Rectal smooth muscle tissue (tissue), 1 donor: Measurements from ENCODE around the gene BMP4.

Source experiments
- H3K27ac ChIP-seq: one replicate; pipeline ENCODE4 v1.7.0; 2013; ENCODE audit warnings: low read depth, low read length, inconsistent platforms
- H3K27me3 ChIP-seq: one replicate; pipeline ENCODE4 v1.7.0; 2013; ENCODE audit warnings: low read length; ENCODE audit not compliant: control insufficient read depth, insufficient read depth
- H3K36me3 ChIP-seq: one replicate; pipeline ENCODE4 v1.7.0; 2013; ENCODE audit warnings: low read length; ENCODE audit not compliant: control insufficient read depth, insufficient read depth
- H3K4me1 ChIP-seq: one replicate; pipeline ENCODE4 v1.7.0; 2013; ENCODE audit warnings: low read length; ENCODE audit not compliant: control insufficient read depth, insufficient read depth
- H3K4me3 ChIP-seq: one replicate; pipeline ENCODE4 v1.7.0; 2013; ENCODE audit warnings: low read length
- H3K9ac ChIP-seq: one replicate; pipeline ENCODE4 v1.7.0; 2013; ENCODE audit warnings: low read length

BMP4 gene

DNA sequence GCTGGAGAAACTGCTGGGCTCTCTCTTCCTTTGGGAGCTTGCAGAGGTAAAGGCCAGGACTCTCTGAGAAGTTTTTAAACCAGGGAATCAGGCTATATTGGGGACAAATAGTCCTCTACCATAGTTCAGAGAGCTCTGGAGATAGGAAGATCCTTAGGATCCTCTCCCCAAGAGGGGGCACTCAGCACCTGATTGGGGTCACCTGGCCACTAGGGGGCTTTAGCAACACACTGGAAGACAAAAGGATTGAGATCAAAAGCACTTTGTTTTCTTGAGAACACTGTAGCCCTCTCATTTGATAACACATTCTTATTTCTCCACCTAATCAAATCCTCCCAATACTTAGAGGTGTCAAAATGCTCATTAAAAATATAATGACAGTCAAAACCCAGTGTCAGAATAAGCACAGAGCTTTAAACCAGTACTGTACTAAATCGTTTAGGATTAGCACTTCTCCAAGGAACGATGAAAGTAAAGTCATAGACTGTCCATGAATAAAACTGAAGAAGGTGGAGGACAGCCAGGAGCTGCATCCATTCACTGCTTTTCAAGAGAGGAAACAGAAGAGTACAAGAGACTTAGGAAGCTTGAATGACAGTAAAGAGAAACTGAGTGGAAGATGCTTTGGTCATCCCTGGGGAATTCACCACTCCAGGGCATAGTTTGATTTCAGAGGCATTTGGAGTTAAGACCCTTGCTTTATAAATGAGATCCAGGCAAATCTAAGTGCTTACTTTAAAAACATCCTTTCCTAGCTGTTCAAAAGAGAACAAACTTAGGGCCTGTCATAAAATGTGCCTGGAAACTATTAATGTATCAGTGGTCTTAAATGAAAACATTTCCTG, 26.5 kb downstream of the BMP4 start:
- no peak overlapping the region for H3K4me3 ChIP-seq
- no peak overlapping the region for H3K27ac ChIP-seq
- no peaks in the 10 kb centered on the region for H3K4me1 ChIP-seq
- no peak overlapping the region for H3K9ac ChIP-seq
- no peaks in the 10 kb centered on the region for H3K27me3 ChIP-seq
- no peaks in the 10 kb centered on the region for H3K36me3 ChIP-seq

DNA sequence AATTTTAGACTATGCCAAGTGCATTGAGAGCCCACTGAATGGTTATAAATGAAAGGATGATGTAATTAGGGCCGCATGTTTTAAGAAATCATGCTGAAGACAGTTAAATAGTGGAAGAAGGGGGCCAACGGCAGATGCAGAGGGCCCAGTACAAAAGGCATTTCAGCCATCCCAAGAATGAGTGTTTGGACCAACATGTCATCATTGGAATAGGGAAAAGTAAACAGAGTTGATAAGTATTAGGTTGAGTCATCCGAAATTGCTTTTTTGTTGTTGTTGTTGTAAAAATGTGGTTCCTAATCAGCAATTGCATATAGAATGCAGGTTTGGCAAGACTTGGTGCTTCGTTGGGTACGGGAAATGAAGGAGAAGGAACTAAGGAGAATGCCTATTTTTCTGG, 29.5 kb downstream of the BMP4 start:
- Histone ChIP-seq H3K27me3 (no peaks in the 10 kb centered on the region), H3K27ac (no peak overlapping the region), H3K4me1 (no peaks in the 10 kb centered on the region), H3K36me3 (no peaks in the 10 kb centered on the region), H3K4me3 (no peak overlapping the region), H3K9ac (no peak overlapping the region)

DNA sequence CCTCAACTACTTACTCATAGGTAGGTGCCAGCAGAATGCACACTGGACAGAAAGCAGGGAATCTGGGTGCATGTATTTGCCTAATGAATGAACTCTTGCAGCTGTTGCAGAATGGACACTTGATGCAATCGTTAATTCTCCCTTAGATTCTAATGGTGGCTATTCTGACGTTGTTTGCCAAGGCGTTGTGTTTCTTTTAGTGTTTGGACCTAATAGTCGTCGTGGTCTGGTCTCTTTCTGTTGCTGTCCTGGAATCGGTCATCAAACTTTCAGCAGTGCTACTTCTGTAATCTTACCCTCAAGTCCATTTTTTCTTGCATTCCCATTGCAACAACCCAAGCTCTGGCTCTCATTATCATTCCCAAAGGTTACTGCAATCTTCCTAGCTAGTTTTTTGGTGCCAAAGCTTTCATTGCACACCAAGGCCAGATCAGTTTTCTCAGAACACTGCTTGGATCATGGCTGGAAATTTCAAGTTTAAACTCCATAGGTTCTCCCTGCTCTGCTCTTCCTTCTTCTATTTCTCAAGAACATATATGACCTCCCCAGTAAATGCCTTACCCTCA, 31.3 kb downstream of the BMP4 start:
- H3K36me3 ChIP-seq, result no peaks in the 10 kb centered on the region
- H3K9ac ChIP-seq, result no peak overlapping the region
- H3K4me1 ChIP-seq, result no peaks in the 10 kb centered on the region
- H3K27ac ChIP-seq, result no peak overlapping the region
- no peaks in the 10 kb centered on the region for H3K27me3 ChIP-seq
- H3K4me3 ChIP-seq, result no peak overlapping the region

DNA sequence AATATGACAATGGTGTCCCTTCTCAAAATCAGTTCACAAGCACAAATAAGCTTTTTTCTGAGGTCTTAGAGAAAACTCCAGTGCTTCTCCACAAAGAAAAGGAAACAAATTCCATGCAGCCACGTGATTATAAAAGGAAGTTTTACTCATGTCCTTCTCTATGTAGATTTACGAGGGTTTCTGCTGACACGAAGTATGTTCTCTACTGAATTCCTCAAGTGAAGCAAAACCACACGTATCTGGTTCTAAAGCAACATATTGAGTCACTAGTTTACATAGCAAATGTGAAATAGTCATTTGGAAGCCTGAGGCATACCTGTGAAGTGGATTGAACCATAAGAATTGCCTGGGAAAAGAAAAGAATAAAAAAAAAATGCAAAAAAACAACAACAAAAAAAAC, 31.9 kb downstream of the BMP4 start:
- H3K36me3 ChIP-seq, result no peaks in the 10 kb centered on the region
- no peak overlapping the region for H3K4me3 ChIP-seq
- H3K27me3 ChIP-seq, result no peaks in the 10 kb centered on the region
- no peaks in the 10 kb centered on the region for H3K4me1 ChIP-seq
- no peak overlapping the region for H3K27ac ChIP-seq
- H3K9ac ChIP-seq, result no peak overlapping the region

DNA sequence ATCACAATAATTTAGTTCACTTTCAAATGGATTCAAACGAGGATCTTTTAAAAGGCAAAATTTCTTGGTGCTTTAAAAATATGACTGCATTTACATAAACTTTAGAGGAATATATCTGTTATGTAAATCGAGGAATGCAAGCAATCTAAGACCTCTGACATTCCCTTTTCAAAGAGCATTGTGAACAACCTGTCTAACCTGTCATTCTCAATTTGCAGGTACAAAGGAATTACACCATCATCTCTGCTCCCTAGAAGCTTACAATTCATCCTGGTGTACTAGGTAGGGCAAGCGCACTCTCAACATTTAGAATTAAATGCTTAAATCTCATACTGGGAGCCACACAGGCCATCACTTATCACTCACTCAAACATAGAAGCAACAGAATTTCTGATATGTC, 35.6 kb downstream of the BMP4 start:
- no peaks in the 10 kb centered on the region for H3K36me3 ChIP-seq
- H3K4me3 ChIP-seq, result no peak overlapping the region
- H3K4me1 ChIP-seq, result no peaks in the 10 kb centered on the region
- H3K9ac ChIP-seq, result no peak overlapping the region
- no peak overlapping the region for H3K27ac ChIP-seq
- no peaks in the 10 kb centered on the region for H3K27me3 ChIP-seq

DNA sequence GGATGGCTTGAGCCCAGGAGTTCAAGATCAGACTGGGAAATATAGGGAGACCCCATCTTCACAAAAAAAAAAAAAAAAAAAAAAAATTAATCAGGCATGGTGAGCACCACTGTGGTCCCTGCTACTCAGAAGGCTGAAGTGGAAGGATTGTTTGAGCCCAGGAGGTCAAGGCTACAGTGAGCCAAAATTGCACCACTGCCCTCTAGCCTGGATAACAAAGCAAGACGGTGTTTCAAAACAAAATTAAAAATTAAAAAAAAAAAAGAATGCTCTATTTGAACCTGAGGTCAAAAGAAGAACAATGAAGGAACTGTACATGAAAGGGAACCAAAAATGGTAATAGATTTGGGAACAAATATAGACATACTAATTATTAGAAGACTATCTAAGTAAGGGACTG, 40.4 kb downstream of the BMP4 start:
- H3K27me3 ChIP-seq, result no peaks in the 10 kb centered on the region
- no peak overlapping the region for H3K4me3 ChIP-seq
- H3K9ac ChIP-seq, result no peak overlapping the region
- H3K4me1 ChIP-seq, result no peaks in the 10 kb centered on the region
- H3K36me3 ChIP-seq, result no peaks in the 10 kb centered on the region
- no peak overlapping the region for H3K27ac ChIP-seq

DNA sequence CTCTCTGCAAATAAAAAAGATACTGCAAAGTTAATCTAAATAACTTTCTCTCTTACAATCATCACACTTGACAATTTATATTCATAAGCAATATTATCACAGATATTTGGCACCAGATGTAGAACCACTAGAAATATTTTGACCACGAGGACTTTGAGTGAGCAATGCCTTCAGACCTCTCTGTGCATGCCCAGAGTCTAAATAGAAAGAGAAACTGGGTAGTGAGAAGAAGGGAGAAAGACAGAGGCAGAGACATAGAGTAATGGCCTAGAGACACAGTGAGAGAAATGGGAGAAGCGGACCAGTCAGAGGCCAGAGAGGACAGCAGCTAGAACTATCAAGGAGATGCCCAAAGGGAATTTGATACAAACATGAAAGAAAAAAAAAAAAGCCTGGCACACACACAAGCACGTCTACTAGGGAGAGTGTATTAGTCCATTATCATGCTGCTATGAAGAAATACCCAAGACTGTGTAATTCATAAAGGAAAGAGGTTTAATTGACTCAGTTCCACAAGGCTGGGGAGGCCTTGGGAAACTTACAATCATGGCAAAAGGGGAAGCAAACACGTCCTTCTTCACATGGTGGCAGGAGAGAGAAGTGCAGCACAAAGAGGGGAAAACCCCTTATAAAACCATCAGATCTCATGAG, 41.1 kb downstream of the BMP4 start:
- H3K4me1 ChIP-seq, result no peaks in the 10 kb centered on the region
- no peak overlapping the region for H3K27ac ChIP-seq
- no peak overlapping the region for H3K4me3 ChIP-seq
- no peaks in the 10 kb centered on the region for H3K27me3 ChIP-seq
- no peak overlapping the region for H3K9ac ChIP-seq
- H3K36me3 ChIP-seq, result no peaks in the 10 kb centered on the region

- H3K4me3 ChIP-seq, result no peak overlapping the region
These were observed 44.6 kb downstream of the BMP4 start for GRCh38 chr14:53912021-53912420.

DNA sequence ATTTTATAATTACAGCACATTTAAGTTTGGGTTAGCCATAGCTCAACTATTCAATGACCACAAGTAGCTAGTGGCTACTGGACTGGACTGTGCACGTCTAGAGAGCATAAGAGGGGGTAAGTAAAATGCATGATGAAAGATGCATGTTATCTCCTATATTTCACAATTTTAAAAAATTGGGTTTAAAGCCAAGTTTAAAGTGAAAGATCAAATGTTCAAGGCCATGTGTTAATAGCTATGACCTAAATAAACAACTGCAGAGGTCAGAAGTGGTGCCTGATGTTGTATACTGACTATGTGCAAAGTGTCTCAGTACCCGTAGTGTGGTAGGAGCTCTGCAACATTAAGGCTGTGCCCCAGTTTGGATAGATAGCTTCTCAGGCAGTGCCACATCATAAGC, 48.2 kb downstream of the BMP4 start:
- H3K27me3 ChIP-seq, result no peaks in the 10 kb centered on the region
- no peaks in the 10 kb centered on the region for H3K36me3 ChIP-seq
- H3K27ac ChIP-seq, result no peak overlapping the region
- no peak overlapping the region for H3K9ac ChIP-seq
- H3K4me1 ChIP-seq, result no peaks in the 10 kb centered on the region
- no peak overlapping the region for H3K4me3 ChIP-seq

More at GRCh38 chr14:53912021-53912420, 44.6 kb downstream of the BMP4 start:
- Histone ChIP-seq H3K27me3 (no peaks in the 10 kb centered on the region), H3K27ac (no peak overlapping the region), H3K36me3 (no peaks in the 10 kb centered on the region), H3K4me1 (no peaks in the 10 kb centered on the region), H3K9ac (no peak overlapping the region)

DNA sequence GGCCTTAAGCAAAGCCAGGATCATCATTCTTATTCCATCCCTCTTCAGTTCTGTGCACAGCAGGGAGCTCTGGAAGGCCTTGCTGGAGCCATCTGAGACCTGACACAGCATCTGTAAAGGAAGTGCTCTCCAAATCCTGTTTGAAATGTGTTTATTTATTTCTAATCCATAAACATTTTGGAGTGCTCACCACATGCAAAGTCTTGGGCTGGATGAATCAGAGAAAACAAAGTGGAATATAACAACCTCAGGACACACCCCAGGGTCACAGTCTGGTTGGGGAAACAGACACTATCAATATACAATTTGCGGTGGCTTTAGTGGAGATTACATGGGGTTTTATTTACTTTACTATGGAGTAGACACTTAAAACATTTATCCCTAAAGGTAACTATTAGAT, 54.3 kb downstream of the BMP4 start:
- no peak overlapping the region for H3K9ac ChIP-seq
- H3K4me3 ChIP-seq, result no peak overlapping the region
- no peaks in the 10 kb centered on the region for H3K36me3 ChIP-seq
- H3K4me1 ChIP-seq, result no peaks in the 10 kb centered on the region
- no peak overlapping the region for H3K27ac ChIP-seq
- H3K27me3 ChIP-seq, result no peaks in the 10 kb centered on the region

DNA sequence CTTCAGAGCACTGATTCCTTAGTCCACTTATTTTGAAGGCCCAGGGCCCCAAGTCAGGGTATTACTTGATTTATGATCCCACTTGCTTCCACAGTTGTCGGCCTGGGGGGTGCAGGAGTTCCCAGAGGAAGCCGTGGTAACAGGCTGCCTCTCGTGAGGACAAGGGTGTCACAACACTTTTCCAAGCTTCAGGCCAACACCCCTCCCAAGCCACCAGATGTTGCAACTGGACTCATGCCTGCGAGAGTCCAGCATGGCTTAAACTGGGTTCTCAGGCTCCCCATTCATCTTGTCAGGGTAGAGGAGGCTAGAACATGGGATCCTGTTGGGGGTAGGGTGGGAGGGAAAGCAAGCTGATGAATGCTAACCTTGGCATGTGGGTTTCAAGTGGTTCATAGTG, 56.1 kb downstream of the BMP4 start:
- H3K9ac ChIP-seq, result no peak overlapping the region
- H3K27ac ChIP-seq, result no peak overlapping the region
- no peaks in the 10 kb centered on the region for H3K36me3 ChIP-seq
- no peaks in the 10 kb centered on the region for H3K4me1 ChIP-seq
- H3K4me3 ChIP-seq, result no peak overlapping the region
- H3K27me3 ChIP-seq, result no peaks in the 10 kb centered on the region
